ENCODE data around the gene SUCLA2. TPM values are rescaled to one million over a fixed set of nuclear protein-coding genes. Genes with fewer than 3 reads are reported as not detected.

SUCLA2 gene
- total and polyA plus RNA-seq, 9 of the 15 experiments (the other 6 are each of a cell fraction or from before 2014, with no cell fraction given), result 23.3 to 52.9 (median 35.8) TPM

- Histone ChIP-seq H3K27ac (ENCODE audit: extremely low read depth, low read depth, low read length) (0 out of 3 replicates have a peak overlapping the region, but pooled peaks have one; percentile 30), H2AFZ (ENCODE audit: low read depth, low read length) (peak overlapping the region; percentile 90), H3K9me3 (replicated peaks; ENCODE audit: control insufficient read depth, insufficient read depth, low read depth, low read length) (no peaks in the 10 kb centered on the region), H3K4me1 (replicated peaks in 1 of 2; ENCODE audit: control insufficient read depth in 2 of 2, insufficient read depth in 2 of 2, low read length in 2 of 2) (no peaks in the 10 kb centered on the region), H3K9ac (ENCODE audit: insufficient read depth in 1 of 2, low read depth in 2 of 2, low read length in 2 of 2) (peak overlapping the region in 1 of 2 experiments; percentile 14; a peak in 1 of 4 replicates), H3K79me2 (ENCODE audit: control insufficient read depth, insufficient read depth, low read length) (no peaks in the 10 kb centered on the region), H3K4me3 (peak overlapping the region; percentile 33), H3K9me1 (ENCODE audit: control insufficient read depth, insufficient read depth, low read length) (no peaks in the 10 kb centered on the region), H3K36me3 (ENCODE audit: control insufficient read depth, insufficient read depth, low read length) (no peaks in the 10 kb centered on the region), H3K27me3 (ENCODE audit: control insufficient read depth in 2 of 2, insufficient read depth in 2 of 2, low read length in 2 of 2) (no peaks in the 10 kb centered on the region), H3K4me2 (ENCODE audit: insufficient read depth, low read length) (peak overlapping the region; percentile 71), H4K20me1 (replicated peaks; ENCODE audit: control insufficient read depth, insufficient read depth, low read length) (no peaks in the 10 kb centered on the region)
- intact Hi-C loops (cut with micrococcal nuclease) (no loop called here), in situ Hi-C loops (cut with MboI) (no loop called here)
- 15% methylated on average over 6 of the region's 6 CpGs for WGBS (ENCODE audit: insufficient coverage, low coverage, missing lambda C conversion rate)
- TF ChIP-seq ZBTB34 (CRISPR knock-in tag; IDR thresholded peaks at IDR 0.05) (no peak), GMEB1 (CRISPR knock-in tag; IDR thresholded peaks at IDR 0.05) (no peak), CREB5 (CRISPR knock-in tag; IDR thresholded peaks at IDR 0.05) (no peak), SNIP1 (IDR thresholded peaks at IDR 0.05; ENCODE audit: low read depth) (no peak), ZNF311 (CRISPR knock-in tag; IDR thresholded peaks at IDR 0.05) (no peak), ZNF212 (CRISPR knock-in tag; IDR thresholded peaks at IDR 0.05) (no peak), NUFIP1 (IDR thresholded peaks at IDR 0.05; ENCODE audit: partially characterized antibody) (no peak), HIVEP1 (CRISPR knock-in tag; IDR thresholded peaks at IDR 0.05) (no peak), SMARCA5 (IDR thresholded peaks at IDR 0.05) (no peak), ZBTB43 (CRISPR knock-in tag; IDR thresholded peaks at IDR 0.05) (no peak), PCBP1 (IDR thresholded peaks at IDR 0.05; ENCODE audit: low read depth, low read length, poor library complexity, severe bottlenecking) (no peak), CREM (IDR thresholded peaks at IDR 0.05; ENCODE audit: low read depth) (no peak), TRIM24 (IDR thresholded peaks at IDR 0.05) (no peak), SIX5 (IDR thresholded peaks at IDR 0.05; ENCODE audit: borderline replicate concordance in 1 of 2, insufficient read depth in 1 of 2, low read depth in 1 of 2, low read length in 2 of 2) (no peak)
- FAIRE-seq (no peak), ATAC-seq (no peak; the same call in 2 of the 3 replicates), DNase-seq (ENCODE audit: extremely low read depth in 1 of 4, low spot score in 3 of 4) (no peak)
- no TSS peak for BruUV-seq (replicated peaks)
- CTCF ChIA-PET (ENCODE audit: low intra/inter-chr PET ratio), result no interaction called here
- POLR2A ChIA-PET, result interaction anchor here (0.8 kb wide), 1 partner anchor 74 kb away, joined by 3 read pairs; no protein-coding TSS in a partner anchor
Measured at GRCh38 chr13:47903836-47904235, 97.2 kb downstream of the SUCLA2 start.

All from K562 (cell line).